GM19438 (cell line): Measurements from ENCODE around the gene BHLHE23.
A peak's percentile ranks its signal among the peaks of the same experiment; 100 is the strongest.
"Not testable (repeated sequence)": the region's sequence is repeated elsewhere in the genome, so short reads cannot be mapped to it uniquely, and the experiment has no call there.

Source experiments
- ATAC-seq: cut with Tn5 transposase; IDR thresholded peaks from one replicate; pipeline ENCODE4 v1.9.1; 2021; ENCODE audit warnings: low read depth; ENCODE audit not compliant: unreplicated experiment

BHLHE23 gene

DNA sequence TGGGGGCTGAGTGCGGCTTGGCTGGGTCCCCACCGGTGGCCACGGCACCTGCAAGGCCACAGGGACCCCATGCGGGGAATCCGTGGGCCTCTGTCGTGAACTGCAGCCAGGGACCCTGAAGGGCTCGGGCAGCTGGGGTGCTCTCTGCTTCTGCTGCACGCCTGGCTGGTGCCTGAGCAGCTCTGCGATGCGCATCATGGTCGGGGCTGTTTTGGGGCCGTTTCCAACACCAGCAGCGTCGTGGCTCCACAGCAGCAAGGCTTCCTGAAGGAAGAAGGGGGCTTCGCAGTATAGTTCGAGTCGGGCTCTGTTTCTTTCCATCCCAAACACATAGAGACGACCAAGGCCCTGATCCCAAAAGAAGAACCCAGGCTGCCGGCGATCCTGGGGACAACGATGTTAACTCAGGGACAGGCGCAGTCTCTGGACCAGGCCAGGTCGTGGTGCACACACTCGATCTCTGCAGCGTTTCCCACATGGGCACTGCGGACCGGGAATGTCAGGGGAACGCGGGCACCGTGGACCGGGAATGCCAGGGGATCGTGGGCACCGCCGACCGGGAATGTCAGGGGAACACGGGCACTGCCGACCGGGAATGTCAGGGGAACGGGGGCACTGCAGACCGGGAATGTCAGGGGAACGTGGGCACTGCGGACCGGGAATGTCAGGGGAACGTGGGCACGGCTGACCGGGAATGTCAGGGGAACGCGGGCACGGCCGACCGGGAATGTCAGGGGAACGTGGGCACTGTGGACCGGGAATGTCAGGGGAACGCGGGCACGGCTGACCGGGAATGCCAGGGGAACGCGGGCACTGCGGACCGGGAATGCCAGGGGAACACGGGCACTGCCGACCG, 36.8 kb upstream of the BHLHE23 start:
- no peak for ATAC-seq

DNA sequence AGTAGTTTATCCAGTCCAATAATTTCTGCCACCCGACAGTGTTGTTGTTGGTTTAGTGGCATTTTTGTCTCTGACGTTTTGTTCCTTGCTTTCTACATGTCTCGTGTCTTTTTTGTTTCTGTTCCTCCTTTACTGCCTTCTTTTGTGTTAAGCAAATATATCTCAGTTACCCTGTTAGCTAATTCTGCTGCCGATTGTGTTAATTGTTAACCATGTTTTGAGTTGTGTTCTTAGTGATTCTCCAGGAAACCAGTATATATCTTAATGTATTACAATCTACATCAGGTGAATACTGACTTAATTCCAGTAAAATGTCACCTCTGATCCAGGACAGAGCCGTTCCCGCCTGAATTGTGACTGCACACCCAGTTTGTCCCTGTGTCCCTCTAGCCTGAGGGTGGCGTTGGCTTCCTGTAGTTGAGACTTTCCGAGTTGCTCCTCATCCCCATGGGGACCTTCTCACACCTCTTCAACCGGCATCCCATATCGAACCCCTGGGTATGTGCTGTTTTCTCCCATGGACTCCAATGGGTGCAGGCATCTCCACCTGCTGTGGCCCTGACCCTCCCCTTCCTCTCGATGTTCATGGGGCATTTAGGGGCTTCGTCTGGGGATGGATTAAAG, 35.8 kb upstream of the BHLHE23 start:
- peak; percentile 76 for ATAC-seq

GRCh38 chr20:63041776-63042175, 35.0 kb upstream of the BHLHE23 start:
- ATAC-seq, result no peak

DNA sequence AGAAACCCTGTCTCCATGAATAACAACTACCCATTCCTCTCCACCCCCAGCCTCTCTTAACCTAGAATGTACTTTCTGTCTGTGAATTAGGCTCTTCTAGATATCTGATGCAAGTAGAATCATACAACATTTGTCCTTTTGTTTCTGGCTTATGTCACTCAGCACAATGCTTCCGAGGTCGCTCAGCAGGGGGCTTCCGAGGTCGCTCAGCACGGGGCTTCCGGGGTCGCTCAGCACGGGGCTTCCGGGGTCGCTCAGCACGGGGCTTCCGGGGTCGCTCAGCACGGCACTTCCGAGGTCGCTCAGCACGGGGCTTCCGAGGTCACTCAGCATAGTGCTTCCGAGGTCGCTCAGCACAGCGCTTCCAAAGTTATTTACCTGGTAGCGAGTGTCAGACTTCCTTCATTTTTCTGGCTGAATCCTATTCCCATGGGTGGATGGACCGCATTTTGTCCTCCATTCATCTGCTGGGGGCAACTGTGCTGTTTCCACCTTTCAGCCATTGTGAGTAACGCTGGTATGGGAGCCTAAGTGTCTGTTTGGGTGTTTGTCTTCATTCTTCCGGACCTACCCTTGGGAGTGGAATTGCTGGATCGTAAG, 31.0 kb upstream of the BHLHE23 start:
- no peak for ATAC-seq

GRCh38 chr20:63036291-63036690, 29.5 kb upstream of the BHLHE23 start:
- no peak for ATAC-seq

- ATAC-seq, result no peak
Observed at GRCh38 chr20:63035603-63036185, 28.9 kb upstream of the BHLHE23 start.

GRCh38 chr20:63034710-63035602, 28.2 kb upstream of the BHLHE23 start:
- ATAC-seq, result not testable (repeated sequence)

- no peak for ATAC-seq
Observed at GRCh38 chr20:63033794-63034709, 27.3 kb upstream of the BHLHE23 start.

- ATAC-seq, result no peak
Observed at GRCh38 chr20:63032861-63033793, 26.4 kb upstream of the BHLHE23 start.

DNA sequence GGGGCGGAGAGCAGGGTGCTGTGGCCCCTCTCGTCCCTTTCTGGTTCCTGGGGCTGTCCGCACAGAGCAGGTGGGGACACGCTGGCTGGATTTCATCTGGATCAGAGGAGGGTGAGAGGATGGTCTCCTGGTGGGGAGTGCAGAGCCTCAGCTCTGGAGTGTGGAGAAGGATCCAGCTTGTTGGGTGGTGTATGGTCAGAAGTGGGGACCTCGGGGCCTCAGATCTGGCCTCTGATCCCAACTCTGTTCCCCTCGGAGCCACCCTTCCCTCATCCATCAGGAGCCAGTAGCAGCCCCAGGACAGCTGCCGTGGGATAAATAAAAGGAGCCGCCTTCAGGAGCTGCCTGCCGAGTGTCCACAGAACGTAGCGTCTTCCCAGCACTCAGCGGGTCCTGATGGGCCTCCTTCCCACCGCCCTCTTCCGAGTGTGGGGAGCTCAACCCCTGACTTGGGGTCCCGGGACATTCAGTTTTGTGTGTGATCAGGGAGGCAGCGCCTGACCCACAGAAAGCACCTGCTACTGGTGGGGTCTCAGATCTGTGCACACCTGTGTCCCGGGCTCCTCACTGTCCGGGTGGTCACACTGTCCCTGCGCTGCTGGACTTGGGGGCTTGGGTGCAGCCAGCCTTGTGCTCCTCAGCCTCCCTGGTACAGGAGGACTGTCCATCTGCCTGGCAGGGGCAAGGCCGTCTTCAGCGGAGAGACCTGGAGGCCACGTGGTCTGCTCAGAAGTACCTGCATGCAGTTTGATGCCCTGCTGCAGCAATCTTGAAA, 25.4 kb upstream of the BHLHE23 start:
- no peak for ATAC-seq

DNA sequence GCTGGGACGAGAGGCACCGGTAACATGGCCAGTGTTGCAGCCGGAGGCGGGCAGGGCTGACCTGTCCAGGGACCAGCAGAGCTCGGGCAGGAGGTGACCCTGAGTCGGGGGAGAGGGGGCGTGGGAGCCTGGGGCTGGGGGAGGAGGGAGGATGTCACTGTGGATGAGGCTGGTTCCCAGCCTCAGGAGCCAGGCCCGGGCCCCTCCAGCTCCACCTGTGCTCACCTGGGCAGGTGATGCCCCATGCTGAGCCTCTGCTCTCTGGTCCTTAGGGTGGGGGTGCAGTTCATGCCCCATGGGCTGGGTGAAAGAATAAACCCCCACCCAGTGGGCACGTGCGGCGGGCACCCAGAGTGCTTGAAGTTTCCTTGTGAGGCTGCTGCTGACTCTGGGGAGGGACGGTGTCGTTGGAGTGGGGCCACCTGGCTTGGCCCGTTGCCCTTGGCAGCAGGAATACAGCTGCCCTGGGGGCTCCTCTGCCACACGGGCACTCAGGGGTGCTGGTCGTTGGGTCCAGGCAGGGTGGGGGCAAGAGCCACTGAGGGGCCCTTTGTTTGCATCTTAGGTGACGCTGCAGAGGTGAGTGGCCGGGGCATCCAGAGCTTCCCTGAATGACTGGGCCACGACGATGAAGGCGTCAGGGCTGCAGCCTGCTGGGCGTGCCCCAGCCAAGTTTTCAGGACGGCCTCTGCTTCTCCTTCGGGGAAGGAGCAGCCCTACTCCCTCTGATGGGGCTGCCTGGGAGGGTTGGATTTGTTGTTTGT, 24.7 kb upstream of the BHLHE23 start:
- no peak for ATAC-seq

GRCh38 chr20:63029358-63030121, 22.8 kb upstream of the BHLHE23 start:
- ATAC-seq, result no peak

- ATAC-seq, result no peak
Observed at GRCh38 chr20:63028461-63028921, 21.7 kb upstream of the BHLHE23 start.

GRCh38 chr20:63027922-63028389, 21.2 kb upstream of the BHLHE23 start:
- ATAC-seq, result no peak

- no peak for ATAC-seq
Observed at GRCh38 chr20:63027221-63027921, 20.6 kb upstream of the BHLHE23 start.
